Stomach (tissue), 4 donors: ENCODE data around the gene CRB2.

ENCODE experiments used
- EP300 ChIP-seq: sonication (generic); formaldehyde crosslinking; IDR thresholded peaks from one replicate; pipeline ENCODE4 v1.6.1; 2017; ENCODE audit warnings: antibody characterized with exemption
- POLR2A ChIP-seq, 4 donors: fragments of 450-650 bp; IDR thresholded peaks; one replicate each; pipeline ENCODE4 v1.6.1; 2016; ENCODE audit warnings: antibody characterized with exemption in 4 of 4, control low read depth in 2 of 4, mild to moderate bottlenecking in 1 of 4, moderate library complexity in 1 of 4
- POLR2AphosphoS5 ChIP-seq, 3 donors: sonication (generic); formaldehyde crosslinking; IDR thresholded peaks; one replicate each; pipeline ENCODE4 v1.6.1; 2016; ENCODE audit warnings: antibody characterized with exemption in 3 of 3
- TF ChIP-seq, protein P1 (sequence below), 7 experiments: fragments of 450-650 bp in 4 of 7; fragments of 200-600 bp in 3 of 7; sonication (generic) in 3 of 7; IDR thresholded peaks; one replicate each; pipeline ENCODE4 v1.5.1; 2016 to 2019; ENCODE audit warnings: antibody characterized with exemption in 7 of 7, control low read depth in 2 of 7, mild to moderate bottlenecking in 1 of 7

DNA sequence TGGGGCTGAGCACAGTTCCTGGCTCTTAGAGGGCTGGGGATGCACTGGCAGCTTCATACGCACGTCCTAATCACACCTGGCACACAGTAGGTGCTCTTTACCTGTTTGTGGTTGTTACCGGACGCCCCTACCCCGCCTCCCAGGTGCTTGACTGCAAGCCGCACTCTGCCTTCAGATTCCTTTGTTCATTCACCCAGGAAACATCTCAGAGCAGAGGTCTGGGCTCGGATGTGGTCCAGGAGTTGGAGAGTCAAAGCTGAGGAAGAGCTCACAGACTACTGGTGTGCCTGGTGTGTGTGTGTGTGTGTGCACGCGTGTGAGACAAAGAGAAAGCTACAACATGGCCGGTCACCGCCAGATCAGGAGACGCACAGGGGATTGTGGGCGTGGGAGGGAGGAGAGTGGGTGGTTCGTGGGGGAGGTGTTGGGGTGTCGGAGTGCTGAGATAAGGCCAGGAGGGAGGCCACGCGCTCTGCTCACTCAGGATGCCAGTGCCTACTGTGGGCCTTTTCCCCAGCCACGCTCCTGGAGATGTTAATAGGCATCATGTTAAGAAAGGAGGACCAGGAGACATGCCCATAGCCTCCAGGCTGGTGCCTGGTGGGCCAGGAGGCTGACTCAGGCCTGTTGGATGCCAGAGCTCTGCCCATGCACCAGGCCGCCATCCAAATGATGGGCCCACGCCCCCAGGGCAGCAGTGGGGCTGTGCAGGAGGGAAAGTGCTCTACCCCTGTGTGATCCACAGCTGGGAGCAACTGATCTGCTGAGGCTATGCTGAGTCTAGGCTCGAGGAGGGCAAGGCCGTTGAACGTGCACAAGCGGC, 39.9 kb downstream of the CRB2 start:
- TF ChIP-seq POLR2A (IDR thresholded peaks at IDR 0.05), result no peak
- TF ChIP-seq, protein P1, sequence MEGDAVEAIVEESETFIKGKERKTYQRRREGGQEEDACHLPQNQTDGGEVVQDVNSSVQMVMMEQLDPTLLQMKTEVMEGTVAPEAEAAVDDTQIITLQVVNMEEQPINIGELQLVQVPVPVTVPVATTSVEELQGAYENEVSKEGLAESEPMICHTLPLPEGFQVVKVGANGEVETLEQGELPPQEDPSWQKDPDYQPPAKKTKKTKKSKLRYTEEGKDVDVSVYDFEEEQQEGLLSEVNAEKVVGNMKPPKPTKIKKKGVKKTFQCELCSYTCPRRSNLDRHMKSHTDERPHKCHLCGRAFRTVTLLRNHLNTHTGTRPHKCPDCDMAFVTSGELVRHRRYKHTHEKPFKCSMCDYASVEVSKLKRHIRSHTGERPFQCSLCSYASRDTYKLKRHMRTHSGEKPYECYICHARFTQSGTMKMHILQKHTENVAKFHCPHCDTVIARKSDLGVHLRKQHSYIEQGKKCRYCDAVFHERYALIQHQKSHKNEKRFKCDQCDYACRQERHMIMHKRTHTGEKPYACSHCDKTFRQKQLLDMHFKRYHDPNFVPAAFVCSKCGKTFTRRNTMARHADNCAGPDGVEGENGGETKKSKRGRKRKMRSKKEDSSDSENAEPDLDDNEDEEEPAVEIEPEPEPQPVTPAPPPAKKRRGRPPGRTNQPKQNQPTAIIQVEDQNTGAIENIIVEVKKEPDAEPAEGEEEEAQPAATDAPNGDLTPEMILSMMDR (IDR thresholded peaks at IDR 0.05), result no peak
- no peak for TF ChIP-seq EP300
- no peak for TF ChIP-seq POLR2AphosphoS5 (IDR thresholded peaks at IDR 0.05)
